Ishikawa (cell line): Measurements from ENCODE around the gene IVL.

ENCODE experiments used
- CREB1 ChIP-seq: IDR thresholded peaks from 2 replicates; pipeline ENCODE4 v1.6.1; 2012; ENCODE audit warnings: low read depth
- EP300 ChIP-seq: IDR thresholded peaks from 2 replicates; pipeline ENCODE4 v1.6.1; 2012; ENCODE audit warnings: borderline replicate concordance
- FOXM1 ChIP-seq: IDR thresholded peaks from 2 replicates; pipeline ENCODE4 v1.6.1; 2012; ENCODE audit warnings: low read depth, borderline replicate concordance
- RAD21 ChIP-seq: IDR thresholded peaks from 2 replicates; pipeline ENCODE4 v1.6.1; 2012; ENCODE audit warnings: low read depth
- REST ChIP-seq: IDR thresholded peaks from 2 replicates; pipeline ENCODE4 v1.6.1; 2012; ENCODE audit warnings: low read depth, mild to moderate bottlenecking
- ZBTB7A ChIP-seq: IDR thresholded peaks from 2 replicates; pipeline ENCODE4 v1.6.1; 2012; ENCODE audit warnings: low read depth

- TF ChIP-seq RAD21, result no peak
- no peak for TF ChIP-seq FOXM1
- no peak for TF ChIP-seq EP300
- TF ChIP-seq CREB1, result no peak
- TF ChIP-seq ZBTB7A, result no peak
- TF ChIP-seq REST, result no peak
Measured at GRCh38 chr1:152884966-152885624, 23.3 kb upstream of the IVL start.
